Measurements from ENCODE around the gene TMEM126A. TPM values are rescaled to one million over a fixed set of nuclear protein-coding genes. Genes with fewer than 3 reads are reported as not detected.

The TMEM126A gene
- total and polyA plus RNA-seq, 4 donors, result 9.3 to 39.1 (median 23.3) TPM

DNA sequence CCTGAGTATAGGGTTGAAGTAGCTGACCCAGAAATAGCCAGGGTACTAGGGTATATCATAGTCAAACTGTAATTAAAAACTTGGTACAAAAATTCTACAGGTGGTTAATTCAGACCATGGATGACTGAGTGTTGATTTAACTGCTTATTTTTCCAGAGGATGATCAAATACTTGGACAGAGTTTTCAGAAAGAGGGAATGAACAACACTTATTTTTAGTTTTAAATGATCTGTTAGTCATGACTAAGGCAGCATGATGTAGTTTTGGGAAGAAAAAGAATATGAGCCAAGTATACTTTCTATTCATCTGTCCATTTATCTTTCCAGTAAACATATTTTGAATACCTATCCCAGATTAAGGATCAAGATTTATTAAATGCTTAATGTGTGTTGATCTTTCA is 58.0 kb downstream of the TMEM126A start (continued):
- TF ChIP-seq GABPA (IDR thresholded peaks at IDR 0.05 in 1 of 2, conservative IDR thresholded peaks at IDR 0.05 in 1 of 2) (no peak), HNF4A (conservative IDR thresholded peaks at IDR 0.05) (no peak), NR2F2 (IDR thresholded peaks at IDR 0.05) (no peak), HNF4G (IDR thresholded peaks at IDR 0.05) (no peak)

Other genes with a start within 250 kb of the TMEM126A start
- 1 to 10 TPM in 1 of 2 donors, under 1 TPM in 1; 0.37 to 5.5 TPM for gene DLG2, start 20.6 kb upstream of the TMEM126A start, total RNA-seq
- gene DLG2, start 20.6 kb upstream of the TMEM126A start, polyA plus RNA-seq, result under 1 TPM; 0.30 to 0.99 TPM
- 10 to 100 TPM; 20.0 to 28.1 TPM for gene TMEM126B, start 19.4 kb upstream of the TMEM126A start, total RNA-seq
- 10 to 100 TPM; 25.7 to 32.3 TPM for gene TMEM126B, start 19.4 kb upstream of the TMEM126A start, polyA plus RNA-seq
- gene CREBZF, start 17.2 kb downstream of the TMEM126A start, total RNA-seq, result 10 to 100 TPM; 28.2 to 50.0 TPM
- 10 to 100 TPM; 12.1 to 12.3 TPM for gene CREBZF, start 17.2 kb downstream of the TMEM126A start, polyA plus RNA-seq
- gene CCDC89, start 38.2 kb downstream of the TMEM126A start, total RNA-seq, result 1 to 10 TPM in 1 of 2 donors, under 1 TPM in 1; 0.28 to 1.0 TPM
- under 1 TPM in 1 of 2 donors, not detected in 1; 0.17 TPM for gene CCDC89, start 38.2 kb downstream of the TMEM126A start, polyA plus RNA-seq
- gene SYTL2, start 163.2 kb downstream of the TMEM126A start, total RNA-seq, result 10 to 100 TPM in 1 of 2 donors, 1 to 10 TPM in 1; 3.7 to 27.4 TPM
- 1 to 10 TPM; 2.6 to 5.0 TPM for gene SYTL2, start 163.2 kb downstream of the TMEM126A start, polyA plus RNA-seq
- gene CCDC83, start 207.4 kb downstream of the TMEM126A start, total RNA-seq, result not detected
- gene CCDC83, start 207.4 kb downstream of the TMEM126A start, polyA plus RNA-seq, result not detected

All from liver (tissue), 5 donors.